BLaER1 (cell line): ENCODE results near the gene MLLT3.

ENCODE experiments used
- H3K27ac ChIP-seq: shearing (Covaris generic); formaldehyde crosslinking; 2 replicates; pipeline ENCODE4 v1.8.1; 2022
- H3K27me3 ChIP-seq: shearing (Covaris generic); formaldehyde crosslinking; 2 replicates; pipeline ENCODE4 v1.8.1; 2022
- H3K36me3 ChIP-seq: shearing (Covaris generic); formaldehyde crosslinking; 2 replicates; pipeline ENCODE4 v1.8.1; 2022
- H3K4me1 ChIP-seq: shearing (Covaris generic); formaldehyde crosslinking; 2 replicates; pipeline ENCODE4 v1.8.1; 2022
- H3K4me2 ChIP-seq: shearing (Covaris generic); formaldehyde crosslinking; 2 replicates; pipeline ENCODE4 v1.8.1; 2022
- H3K4me3 ChIP-seq: shearing (Covaris generic); formaldehyde crosslinking; 2 replicates; pipeline ENCODE4 v1.8.1; 2022
- H3K9ac ChIP-seq: shearing (Covaris generic); formaldehyde crosslinking; 2 replicates; pipeline ENCODE4 v1.8.1; 2022
- H3K9me3 ChIP-seq: shearing (Covaris generic); formaldehyde crosslinking; 2 replicates; pipeline ENCODE4 v1.8.1; 2022
- H4K20me1 ChIP-seq: shearing (Covaris generic); formaldehyde crosslinking; 2 replicates; pipeline ENCODE4 v1.8.1; 2022
- Cebpa-rat ChIP-seq: shearing (Covaris generic); IDR thresholded peaks from 2 replicates; pipeline ENCODE4 v1.8.1; 2022

MLLT3 gene

DNA sequence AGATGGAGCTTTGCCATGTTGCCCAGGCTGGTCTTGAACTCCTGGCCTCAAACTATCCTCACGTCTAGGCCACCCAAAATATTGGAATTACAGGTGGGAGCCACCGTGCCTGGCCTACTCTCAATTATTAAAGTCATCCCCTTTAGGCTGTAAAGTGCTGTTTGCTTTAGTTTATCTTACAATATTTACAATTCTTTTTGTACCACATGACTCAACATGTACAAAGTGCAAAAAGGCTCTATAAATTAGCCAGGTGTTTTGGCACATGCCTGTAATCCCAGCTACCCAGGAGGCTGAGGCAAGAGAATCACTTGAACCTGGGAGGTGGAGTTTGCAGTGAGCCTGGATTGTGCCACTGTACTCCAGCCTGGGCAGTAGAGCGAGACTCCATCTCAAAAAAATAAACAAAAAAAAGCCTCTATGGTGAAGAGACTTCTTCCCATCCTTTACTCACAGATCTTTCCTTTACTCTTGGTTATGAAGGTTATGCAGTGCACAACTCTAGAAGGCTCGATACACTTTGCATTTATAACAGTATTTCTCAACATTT, 28.5 kb upstream of the MLLT3 start:
- H3K9ac ChIP-seq: no peak overlapping the region
- H3K27ac ChIP-seq: no peak overlapping the region
- TF ChIP-seq Cebpa-rat: no peak
- no peaks in the 10 kb centered on the region for H4K20me1 ChIP-seq
- no peaks in the 10 kb centered on the region for H3K27me3 ChIP-seq
- H3K36me3 ChIP-seq: no peaks in the 10 kb centered on the region
- no peak overlapping the region for H3K4me2 ChIP-seq
- no peak overlapping the region for H3K4me3 ChIP-seq
- H3K4me1 ChIP-seq: no peaks in the 10 kb centered on the region
- H3K9me3 ChIP-seq: no peaks in the 10 kb centered on the region

DNA sequence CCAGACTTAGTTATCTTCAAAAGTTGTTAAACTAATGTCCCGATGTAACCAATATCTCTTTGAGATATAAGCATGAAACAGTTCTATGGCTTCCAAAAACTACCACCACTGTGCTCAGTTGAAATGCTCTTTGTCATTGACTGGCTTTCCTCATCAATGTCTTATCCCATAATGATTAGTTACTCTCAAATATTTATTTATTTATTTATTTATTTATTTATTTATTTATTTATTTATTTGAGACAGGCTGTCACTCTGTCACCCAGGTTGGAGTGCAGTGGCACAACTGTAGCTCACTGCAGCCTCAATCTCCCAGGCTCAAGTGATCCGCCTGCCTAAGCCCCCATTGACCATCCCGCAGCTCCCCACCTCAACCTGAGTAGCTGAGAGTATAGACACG, 28.0 kb upstream of the MLLT3 start:
- Histone ChIP-seq H3K4me3 (no peak overlapping the region), H3K4me2 (no peak overlapping the region), H3K4me1 (no peaks in the 10 kb centered on the region), H4K20me1 (no peaks in the 10 kb centered on the region), H3K36me3 (no peaks in the 10 kb centered on the region), H3K9ac (no peak overlapping the region), H3K27ac (no peak overlapping the region), H3K27me3 (no peaks in the 10 kb centered on the region), H3K9me3 (no peaks in the 10 kb centered on the region)
- TF ChIP-seq Cebpa-rat: no peak

DNA sequence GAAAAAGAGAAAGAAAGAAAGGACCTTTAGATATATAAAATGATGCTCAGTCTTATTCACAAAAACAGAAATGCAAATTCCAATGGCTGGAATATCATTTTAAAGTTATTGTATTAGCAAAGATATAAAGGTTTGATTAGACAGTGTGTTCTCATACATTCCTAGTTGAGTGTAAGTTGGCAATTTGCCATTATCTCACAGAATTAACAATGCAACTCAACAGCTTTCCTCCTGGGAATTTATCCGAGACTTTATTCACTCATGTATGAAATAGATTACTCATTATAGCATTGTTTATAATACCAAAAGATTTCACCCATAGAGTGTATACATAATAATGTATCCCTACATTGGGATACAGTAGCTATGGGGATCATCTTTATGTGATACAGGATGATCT, 27.1 kb upstream of the MLLT3 start:
- Histone ChIP-seq H3K9me3 (no peaks in the 10 kb centered on the region), H4K20me1 (no peaks in the 10 kb centered on the region), H3K9ac (no peak overlapping the region), H3K4me1 (no peaks in the 10 kb centered on the region), H3K27me3 (peaks cover 2% of the 10 kb centered on the region; the same call in 1 of the 2 replicates), H3K27ac (no peak overlapping the region), H3K4me2 (no peak overlapping the region), H3K36me3 (no peaks in the 10 kb centered on the region), H3K4me3 (no peak overlapping the region)
- no peak for TF ChIP-seq Cebpa-rat

DNA sequence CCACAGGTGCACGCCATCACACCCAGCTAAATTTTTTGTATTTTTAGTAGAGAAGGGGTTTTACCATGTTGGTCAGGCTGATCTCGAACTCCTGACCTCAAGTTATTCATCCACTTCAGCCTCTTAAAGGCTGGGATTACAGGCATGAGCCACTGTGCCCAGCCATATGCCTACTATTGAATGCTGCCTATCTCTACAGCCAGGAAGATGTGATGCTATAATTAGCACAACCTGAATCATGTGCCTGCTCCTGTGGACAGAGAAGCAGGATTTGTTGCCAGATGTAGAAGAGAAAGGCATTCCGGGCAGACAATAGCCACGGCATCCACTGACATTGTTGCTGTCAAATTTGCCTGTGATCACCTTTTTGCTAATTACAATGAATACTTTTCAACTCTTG, 24.4 kb upstream of the MLLT3 start:
- no peak for TF ChIP-seq Cebpa-rat
- Histone ChIP-seq H3K9me3 (no peaks in the 10 kb centered on the region), H3K4me2 (no peak overlapping the region), H3K4me3 (no peak overlapping the region), H3K4me1 (no peaks in the 10 kb centered on the region), H4K20me1 (no peaks in the 10 kb centered on the region), H3K36me3 (no peaks in the 10 kb centered on the region), H3K27me3 (peaks cover 29% of the 10 kb centered on the region), H3K27ac (no peak overlapping the region), H3K9ac (no peak overlapping the region)

DNA sequence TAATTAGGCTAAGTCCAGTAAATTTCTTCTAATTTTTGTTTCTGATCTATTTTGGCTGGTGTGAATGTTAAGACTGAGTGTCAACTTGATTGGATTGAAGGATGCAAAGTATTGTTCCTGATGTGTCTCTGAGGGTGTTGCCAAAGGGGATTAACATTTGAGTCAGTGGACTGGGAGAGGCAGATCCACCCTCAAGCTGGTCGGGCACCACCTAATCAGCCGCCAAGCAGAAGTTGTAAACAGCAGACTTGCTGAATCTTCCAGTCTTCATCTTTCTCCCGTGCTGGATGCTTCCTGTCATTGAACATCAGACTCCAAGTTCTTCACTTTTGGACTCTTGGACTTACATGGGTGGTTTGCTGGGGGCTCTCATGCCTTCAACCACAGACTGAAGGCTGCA, 21.4 kb upstream of the MLLT3 start:
- peaks cover 46% of the 10 kb centered on the region for H3K27me3 ChIP-seq
- no peak overlapping the region for H3K27ac ChIP-seq
- peaks cover 13% of the 10 kb centered on the region for H4K20me1 ChIP-seq
- no peaks in the 10 kb centered on the region for H3K36me3 ChIP-seq
- peaks cover 20% of the 10 kb centered on the region for H3K4me1 ChIP-seq
- H3K4me2 ChIP-seq: no peak overlapping the region
- no peaks in the 10 kb centered on the region for H3K9me3 ChIP-seq
- H3K9ac ChIP-seq: no peak overlapping the region
- TF ChIP-seq Cebpa-rat: no peak
- H3K4me3 ChIP-seq: no peak overlapping the region

DNA sequence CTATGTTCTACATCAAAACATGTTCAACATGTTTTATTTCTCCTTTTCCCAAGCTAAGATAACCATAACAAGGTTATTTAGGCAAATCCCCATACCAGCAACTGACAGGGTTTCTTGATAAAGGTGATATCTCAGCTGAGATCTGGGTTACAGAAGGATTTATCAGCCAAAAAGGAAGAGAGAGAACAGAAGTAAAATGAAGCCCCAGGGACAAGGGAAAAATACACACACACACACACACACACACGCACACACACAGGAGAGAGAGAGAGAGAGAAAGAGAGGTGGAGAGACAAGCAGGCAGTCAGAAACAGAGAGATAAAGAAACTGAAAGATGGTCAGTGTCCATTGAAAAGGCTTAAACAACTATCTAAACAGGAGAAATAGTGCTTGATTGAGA, 19.7 kb upstream of the MLLT3 start:
- H3K27me3 ChIP-seq: peaks cover 59% of the 10 kb centered on the region
- H3K4me2 ChIP-seq: no peak overlapping the region
- H3K4me3 ChIP-seq: no peak overlapping the region
- peaks cover 13% of the 10 kb centered on the region for H4K20me1 ChIP-seq
- no peak overlapping the region for H3K27ac ChIP-seq
- H3K36me3 ChIP-seq: no peaks in the 10 kb centered on the region
- H3K9me3 ChIP-seq: no peaks in the 10 kb centered on the region
- no peak for TF ChIP-seq Cebpa-rat
- H3K9ac ChIP-seq: no peak overlapping the region
- peaks cover 20% of the 10 kb centered on the region for H3K4me1 ChIP-seq

DNA sequence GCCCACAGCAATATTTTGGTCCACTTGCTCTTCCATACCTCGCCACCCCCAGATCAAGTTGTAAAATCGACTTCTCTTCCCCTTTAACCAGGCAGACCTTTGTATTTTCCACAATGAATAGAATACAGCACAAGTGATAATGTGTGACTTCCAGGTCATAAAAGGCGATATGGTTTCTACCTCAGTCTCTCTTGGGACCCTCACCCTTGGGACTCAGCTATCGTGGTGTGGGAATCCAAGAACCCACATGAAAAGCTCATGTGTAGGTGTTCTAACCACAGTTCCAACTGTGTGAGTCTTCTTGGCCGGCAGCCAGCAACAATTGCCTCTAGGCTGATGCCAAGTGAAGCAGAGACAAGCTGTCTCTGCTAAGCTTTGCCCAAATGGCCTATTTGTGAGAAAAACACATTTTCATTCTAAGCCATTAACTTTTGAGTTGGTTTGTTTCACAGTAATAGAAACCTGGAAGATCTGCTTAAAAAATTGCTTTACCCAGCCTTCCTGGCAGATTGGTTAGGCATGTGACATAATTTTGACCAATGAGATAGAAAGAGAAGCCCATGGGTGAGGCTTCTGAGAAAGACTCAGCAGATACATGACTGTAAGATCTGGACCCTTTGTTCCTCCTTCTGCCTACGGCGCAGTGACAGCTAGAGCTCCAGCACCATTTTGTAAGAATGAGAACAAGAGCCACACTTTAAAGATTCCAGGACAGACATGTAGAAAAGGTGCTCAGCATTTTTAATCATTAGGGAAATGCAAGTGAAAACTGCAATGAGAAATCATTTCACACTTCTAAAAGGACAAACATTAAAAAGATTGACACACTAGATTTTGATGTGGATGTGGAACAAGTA, 18.3 kb upstream of the MLLT3 start:
- H3K4me1 ChIP-seq: peaks cover 20% of the 10 kb centered on the region
- no peaks in the 10 kb centered on the region for H3K9me3 ChIP-seq
- peaks cover 13% of the 10 kb centered on the region for H4K20me1 ChIP-seq
- H3K9ac ChIP-seq: no peak overlapping the region
- peaks cover 71% of the 10 kb centered on the region for H3K27me3 ChIP-seq
- H3K27ac ChIP-seq: no peak overlapping the region
- H3K4me3 ChIP-seq: no peak overlapping the region
- TF ChIP-seq Cebpa-rat: no peak
- H3K4me2 ChIP-seq: peak overlapping the region; percentile 65
- H3K36me3 ChIP-seq: no peaks in the 10 kb centered on the region

DNA sequence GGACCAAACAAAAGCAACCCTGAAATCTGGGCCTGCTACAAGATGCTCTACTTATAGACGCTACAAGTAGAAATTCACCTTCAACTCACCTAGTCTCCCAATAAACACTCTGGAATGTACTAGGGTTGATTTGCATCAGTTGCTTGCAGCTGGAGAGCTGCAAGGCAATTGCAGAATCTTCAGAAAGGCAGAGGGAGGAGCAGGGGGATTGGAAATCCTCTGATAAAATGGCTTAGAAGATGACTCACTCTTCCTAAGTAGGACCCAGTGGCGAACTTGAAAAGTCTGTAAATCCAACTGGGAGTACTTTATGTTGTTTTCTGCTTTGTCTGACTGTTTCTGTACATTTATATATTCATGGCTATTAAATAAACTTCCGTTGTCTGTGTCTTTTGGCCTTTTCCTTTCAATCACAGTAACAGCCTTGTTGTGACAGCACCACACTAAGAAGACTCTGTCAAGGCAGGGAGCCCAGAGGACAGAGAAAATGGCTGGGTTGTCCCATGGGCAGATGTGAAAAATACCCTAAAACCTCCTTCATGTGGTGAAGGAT, 14.7 kb upstream of the MLLT3 start:
- H3K4me2 ChIP-seq: no peak overlapping the region
- no peak overlapping the region for H3K9ac ChIP-seq

DNA sequence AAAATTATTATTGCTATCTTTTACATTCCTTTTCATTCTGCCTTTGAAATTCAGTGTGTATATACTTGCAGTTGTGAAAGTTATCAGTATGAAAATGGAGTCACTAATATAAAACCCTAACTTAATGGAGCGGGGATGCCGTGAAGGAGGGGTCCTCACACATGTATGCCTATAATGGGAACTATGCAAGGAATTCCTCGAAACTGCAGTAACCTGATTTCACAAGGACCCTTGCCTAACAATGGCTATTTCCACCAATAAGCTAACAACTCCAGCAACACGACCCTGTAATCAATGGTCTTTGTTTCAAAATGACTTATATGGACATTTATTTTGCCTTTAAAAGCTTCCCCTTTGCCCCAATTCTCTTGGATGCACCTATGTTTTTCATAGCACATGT, 12.6 kb upstream of the MLLT3 start:
- H3K27me3 ChIP-seq: peaks cover 45% of the 10 kb centered on the region
- H3K4me3 ChIP-seq: no peak overlapping the region
- peaks cover 3% of the 10 kb centered on the region for H3K4me1 ChIP-seq
- no peaks in the 10 kb centered on the region for H3K36me3 ChIP-seq
- H3K4me2 ChIP-seq: no peak overlapping the region
- H4K20me1 ChIP-seq: peaks cover 2% of the 10 kb centered on the region; the same call in 1 of the 2 replicates
- no peak overlapping the region for H3K9ac ChIP-seq
- TF ChIP-seq Cebpa-rat: no peak
- H3K27ac ChIP-seq: no peak overlapping the region
- H3K9me3 ChIP-seq: no peaks in the 10 kb centered on the region

More for the DNA sequence above, 14.7 kb upstream of the MLLT3 start:
- H3K4me1 ChIP-seq: peaks cover 20% of the 10 kb centered on the region
- H3K27me3 ChIP-seq: peaks cover 52% of the 10 kb centered on the region
- no peak overlapping the region for H3K27ac ChIP-seq
- peaks cover 13% of the 10 kb centered on the region for H4K20me1 ChIP-seq
- no peaks in the 10 kb centered on the region for H3K36me3 ChIP-seq
- no peak overlapping the region for H3K4me3 ChIP-seq
- H3K9me3 ChIP-seq: no peaks in the 10 kb centered on the region
- no peak for TF ChIP-seq Cebpa-rat

DNA sequence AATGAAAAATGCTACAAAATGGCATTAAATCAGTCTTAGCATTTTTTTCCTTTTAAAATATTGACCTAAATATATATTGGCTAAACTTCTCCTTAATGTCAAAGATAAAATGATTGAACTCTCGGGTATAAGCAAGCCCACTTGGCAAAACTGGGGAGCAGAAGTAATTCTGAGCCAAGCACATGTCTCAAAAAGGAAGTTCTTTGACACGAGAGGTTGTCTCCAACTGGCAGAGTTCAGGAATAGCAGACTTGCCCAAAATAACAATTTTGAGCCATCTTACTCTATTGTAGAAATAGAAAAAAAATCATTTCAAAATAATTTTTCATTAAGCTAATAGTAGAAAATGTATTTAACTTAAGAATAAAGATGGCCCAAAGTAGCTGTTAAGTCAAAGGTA, 10.4 kb upstream of the MLLT3 start:
- Histone ChIP-seq H3K9ac (no peak overlapping the region), H3K9me3 (no peaks in the 10 kb centered on the region), H3K4me1 (no peaks in the 10 kb centered on the region), H3K36me3 (no peaks in the 10 kb centered on the region), H3K4me3 (no peak overlapping the region), H3K27ac (no peak overlapping the region), H3K27me3 (peaks cover 27% of the 10 kb centered on the region), H3K4me2 (no peak overlapping the region), H4K20me1 (no peaks in the 10 kb centered on the region)
- TF ChIP-seq Cebpa-rat: no peak
